Activated CD4-positive, CD25-positive, alpha-beta regulatory T cell (primary cell): ENCODE data around the gene CTLA4.

Experiments
- DNase-seq, 4 experiments: peaks; one replicate each; lab custom pipeline; 2025; lab: John Stamatoyannopoulos, UW

The CTLA4 gene

DNA sequence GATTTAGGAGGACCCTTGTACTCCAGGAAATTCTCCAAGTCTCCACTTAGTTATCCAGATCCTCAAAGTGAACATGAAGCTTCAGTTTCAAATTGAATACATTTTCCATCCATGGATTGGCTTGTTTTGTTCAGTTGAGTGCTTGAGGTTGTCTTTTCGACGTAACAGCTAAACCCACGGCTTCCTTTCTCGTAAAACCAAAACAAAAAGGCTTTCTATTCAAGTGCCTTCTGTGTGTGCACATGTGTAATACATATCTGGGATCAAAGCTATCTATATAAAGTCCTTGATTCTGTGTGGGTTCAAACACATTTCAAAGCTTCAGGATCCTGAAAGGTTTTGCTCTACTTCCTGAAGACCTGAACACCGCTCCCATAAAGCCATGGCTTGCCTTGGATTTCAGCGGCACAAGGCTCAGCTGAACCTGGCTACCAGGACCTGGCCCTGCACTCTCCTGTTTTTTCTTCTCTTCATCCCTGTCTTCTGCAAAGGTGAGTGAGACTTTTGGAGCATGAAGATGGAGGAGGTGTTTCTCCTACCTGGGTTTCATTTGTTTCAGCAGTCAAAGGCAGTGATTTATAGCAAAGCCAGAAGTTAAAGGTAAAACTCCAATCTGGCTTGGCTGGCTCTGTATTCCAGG is at the start of gene CTLA4:
TSS of gene CTLA4 (plus strand) at position 211 of the 640 bp plus-strand sequence. CDS start at position 383, 172 bp downstream.
- DNase-seq = peak in 1 of 4 experiments; percentile 18

DNA sequence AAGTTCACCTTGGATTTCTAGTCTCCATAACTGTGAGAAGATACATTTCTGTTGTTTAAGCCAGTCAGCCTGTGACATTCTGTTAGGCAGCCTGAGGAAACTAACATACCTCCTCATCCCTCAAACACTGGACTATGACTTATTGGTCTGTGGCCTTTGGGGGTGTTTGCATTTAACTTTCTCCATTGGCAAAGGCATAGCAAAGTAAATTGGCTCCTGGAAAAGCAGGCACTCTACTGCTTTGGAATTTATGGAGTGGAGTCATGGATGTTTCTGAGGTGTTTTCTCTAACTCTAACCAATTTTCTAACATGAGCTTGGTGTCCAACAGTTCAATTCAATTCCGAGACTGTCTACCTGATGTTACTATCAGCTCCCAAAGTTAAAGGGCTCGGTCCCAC is 48.9 kb upstream of the CTLA4 start:
- no peak for DNase-seq

- DNase-seq = no peak
Measured at GRCh38 chr2:203819434-203820133, 48.0 kb upstream of the CTLA4 start.

GRCh38 chr2:203820969-203821368 is 46.6 kb upstream of the CTLA4 start:
- DNase-seq = no peak

GRCh38 chr2:203822240-203822639 is 45.3 kb upstream of the CTLA4 start:
- DNase-seq = no peak

- DNase-seq = no peak
Measured at GRCh38 chr2:203823173-203823572, 44.4 kb upstream of the CTLA4 start.

GRCh38 chr2:203824057-203824456 is 43.5 kb upstream of the CTLA4 start:
- no peak for DNase-seq

DNA sequence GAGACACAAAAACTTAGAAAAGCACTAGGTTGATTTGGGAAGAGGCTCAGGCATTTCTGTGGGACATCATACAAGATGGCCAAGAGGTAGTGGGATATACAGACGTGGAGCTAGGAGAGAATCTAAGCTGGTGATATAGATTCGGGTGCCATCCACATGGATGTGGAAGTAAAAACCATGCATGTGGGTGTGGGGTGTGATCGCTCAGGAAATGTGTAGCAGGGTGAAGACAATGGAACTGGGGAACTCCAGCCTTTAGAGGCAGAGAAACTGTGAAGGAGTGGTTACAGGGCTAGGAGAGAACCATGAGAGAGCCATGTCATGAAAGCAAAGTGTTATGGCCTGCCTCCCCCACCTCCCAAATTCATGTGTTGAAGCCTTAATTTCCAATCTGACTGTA is 43.0 kb upstream of the CTLA4 start:
- DNase-seq = no peak

DNA sequence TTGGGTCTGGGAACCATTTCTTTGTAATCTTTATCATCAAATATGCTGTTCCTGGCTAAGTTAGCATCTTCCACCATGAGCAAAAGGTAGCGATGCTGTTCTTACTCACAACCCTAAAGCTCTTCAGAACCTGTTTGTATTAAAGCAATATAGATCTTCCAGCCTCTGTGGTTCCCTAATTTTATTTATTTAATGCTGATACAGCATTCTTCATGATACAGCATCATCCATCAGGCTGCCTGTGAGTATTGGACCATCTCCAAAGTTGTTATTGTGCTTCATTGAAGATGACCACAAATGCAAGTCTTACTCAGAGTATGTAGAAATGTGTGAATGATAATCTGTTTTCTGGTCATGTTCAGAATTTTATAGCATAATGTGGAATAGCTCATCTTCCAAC is 40.9 kb upstream of the CTLA4 start:
- DNase-seq = no peak

DNA sequence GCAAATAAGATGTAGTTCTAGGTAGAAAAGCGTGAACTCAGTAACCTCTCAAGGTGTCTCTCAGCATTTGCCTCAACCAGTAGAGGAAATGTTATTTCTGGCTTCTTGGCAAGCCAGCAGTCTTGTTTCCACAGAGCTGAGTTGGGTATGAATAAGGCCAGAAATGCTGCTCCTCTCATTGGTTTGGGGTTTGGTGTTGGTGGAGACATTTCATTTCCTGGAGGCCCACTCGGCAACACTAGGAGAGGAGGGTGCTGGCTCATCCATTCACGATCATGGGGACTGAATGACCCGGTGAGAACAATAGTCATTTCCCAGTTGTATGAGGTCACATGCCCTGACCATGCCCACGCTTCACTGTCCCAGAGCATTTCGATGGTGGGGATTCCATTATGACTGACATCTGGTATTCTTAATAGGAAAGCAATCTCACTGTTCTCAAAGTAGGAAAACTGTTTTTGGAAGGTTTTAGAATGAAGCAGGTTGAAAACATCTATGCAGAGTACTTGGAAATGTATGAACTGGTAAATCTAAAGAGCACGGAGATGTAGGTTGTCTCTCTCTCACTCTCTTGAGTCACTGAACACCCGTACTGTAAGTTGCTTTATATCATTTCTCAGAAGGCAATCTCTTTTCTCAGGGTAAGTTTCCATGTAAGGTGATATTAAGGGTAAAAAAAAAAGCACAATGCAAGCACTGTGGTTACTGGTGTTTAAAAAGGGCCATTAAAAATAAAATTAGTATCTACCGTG is 37.1 kb upstream of the CTLA4 start:
- DNase-seq = peak; percentile 16 to 51 (median 30)

GRCh38 chr2:203835420-203835819 is 32.2 kb upstream of the CTLA4 start:
- no peak for DNase-seq

- peak in 3 of 4 experiments; percentile 17 to 45 (median 39) for DNase-seq
Measured at GRCh38 chr2:203835892-203836800, 31.4 kb upstream of the CTLA4 start.

DNA sequence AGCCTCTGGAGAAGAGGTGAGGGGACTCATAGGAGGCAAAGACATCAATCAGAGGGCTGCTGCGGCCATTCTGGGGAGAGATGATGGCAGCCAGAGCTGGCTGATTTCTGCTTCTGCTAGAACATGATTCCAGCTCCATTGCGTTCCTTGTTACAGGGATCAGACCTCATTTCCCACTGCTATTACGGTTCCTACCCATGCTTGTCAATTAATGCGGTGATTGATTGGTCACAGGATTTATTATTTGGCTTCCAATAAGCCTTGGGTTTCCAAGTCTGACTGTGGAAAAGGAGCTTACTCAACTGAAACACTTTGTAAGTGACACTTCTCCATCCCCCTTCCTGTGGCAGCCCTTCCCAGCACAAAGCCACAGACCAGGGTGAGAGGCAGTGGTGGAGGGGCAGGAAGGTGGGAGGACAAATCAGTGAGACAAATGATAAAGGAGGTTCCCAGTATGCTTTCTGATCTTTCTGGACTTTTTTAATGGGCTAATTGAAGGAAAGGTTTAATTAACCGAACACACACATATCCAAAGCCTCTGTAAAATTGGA is 26.8 kb upstream of the CTLA4 start:
- DNase-seq = no peak

DNA sequence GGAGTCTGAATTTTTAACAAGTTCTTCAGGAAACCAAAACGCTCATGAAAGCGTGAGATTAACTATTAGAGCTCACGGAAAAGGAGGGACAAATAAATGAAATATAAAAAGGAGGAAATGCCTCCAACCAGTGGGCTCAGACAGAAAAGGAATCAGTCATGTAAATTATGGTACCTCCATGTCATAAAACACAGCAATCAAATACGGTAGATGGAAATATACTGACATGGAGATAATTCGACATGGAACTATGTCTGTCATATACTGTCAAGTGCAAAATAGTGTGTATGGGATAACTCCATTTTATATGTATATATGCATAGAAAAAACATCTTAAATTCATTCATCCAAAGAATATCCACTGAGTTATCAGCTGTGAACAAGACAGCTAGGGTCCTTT is 25.9 kb upstream of the CTLA4 start:
- DNase-seq = no peak

DNA sequence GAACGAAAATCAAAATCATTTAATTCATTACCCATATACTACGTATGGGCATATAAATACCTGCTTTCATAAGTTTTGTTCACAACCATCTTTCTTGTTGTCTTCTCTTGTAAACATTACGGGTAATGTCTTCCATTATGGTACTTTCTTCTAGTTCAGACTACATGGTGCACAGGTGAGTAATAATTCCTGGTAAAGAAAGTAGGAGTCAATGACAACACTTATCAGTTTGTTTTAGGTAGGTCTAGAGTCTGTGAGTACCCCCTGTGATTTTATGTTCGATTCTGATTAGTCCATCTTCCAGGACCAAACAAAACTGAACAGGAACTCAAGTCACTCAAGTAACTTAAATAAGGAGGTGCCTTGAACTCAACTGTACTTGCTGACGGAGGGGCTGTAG is 25.2 kb upstream of the CTLA4 start:
- DNase-seq = no peak

DNA sequence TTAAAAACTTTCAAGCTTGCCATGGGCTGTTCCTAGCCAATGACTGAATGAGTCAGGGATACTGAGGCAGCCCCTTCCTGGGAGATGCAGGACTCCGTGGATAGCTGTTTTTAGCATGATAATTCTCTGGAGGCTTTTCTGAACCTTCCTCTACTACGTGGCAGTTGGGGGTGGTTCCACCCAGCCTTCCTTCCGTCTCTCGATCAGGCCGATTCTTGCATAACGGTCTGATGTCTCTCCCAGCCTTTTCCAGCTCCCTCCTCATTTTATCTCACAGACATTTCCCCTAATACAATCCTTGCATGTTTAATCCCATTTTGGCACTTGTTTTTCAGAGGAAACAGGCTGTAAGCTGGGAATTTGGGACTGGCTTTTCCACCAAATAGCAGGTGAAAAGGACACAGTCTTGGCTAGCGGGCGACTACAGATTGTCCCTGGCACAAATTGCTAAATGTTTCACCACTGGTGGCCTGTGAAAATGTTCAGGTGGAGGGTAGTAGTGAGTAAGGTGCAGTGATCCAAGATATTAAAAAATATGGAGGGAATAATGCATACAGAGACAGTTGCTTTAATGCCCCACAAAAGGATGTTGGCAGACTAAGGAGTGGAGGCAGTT is 21.0 kb upstream of the CTLA4 start:
- DNase-seq = no peak

- no peak for DNase-seq
Measured at GRCh38 chr2:203849010-203849409, 18.6 kb upstream of the CTLA4 start.

DNA sequence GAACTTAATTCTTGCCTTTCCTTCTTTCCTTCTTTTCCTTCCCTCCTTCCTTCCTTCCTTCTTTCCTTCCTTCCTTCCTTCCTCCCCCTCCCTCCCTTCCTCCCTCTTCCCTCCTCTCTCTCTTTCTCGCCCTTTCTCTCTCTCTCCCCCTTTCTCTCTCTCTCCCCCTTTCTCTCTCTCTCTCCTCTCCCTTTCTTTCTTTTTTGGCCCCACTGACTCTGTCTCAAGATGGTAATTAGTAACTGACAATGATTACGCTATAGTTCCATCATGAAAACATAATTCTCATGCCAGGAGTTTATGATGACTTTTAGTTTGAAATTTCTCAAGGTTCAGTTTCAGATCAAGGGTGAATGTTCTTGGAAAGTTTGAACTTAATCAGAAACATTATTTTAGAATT is 14.8 kb upstream of the CTLA4 start:
- DNase-seq = no peak

GRCh38 chr2:203853271-203853670 is 14.3 kb upstream of the CTLA4 start:
- DNase-seq = no peak

- no peak for DNase-seq
Measured at GRCh38 chr2:203853722-203854121, 13.8 kb upstream of the CTLA4 start.

DNA sequence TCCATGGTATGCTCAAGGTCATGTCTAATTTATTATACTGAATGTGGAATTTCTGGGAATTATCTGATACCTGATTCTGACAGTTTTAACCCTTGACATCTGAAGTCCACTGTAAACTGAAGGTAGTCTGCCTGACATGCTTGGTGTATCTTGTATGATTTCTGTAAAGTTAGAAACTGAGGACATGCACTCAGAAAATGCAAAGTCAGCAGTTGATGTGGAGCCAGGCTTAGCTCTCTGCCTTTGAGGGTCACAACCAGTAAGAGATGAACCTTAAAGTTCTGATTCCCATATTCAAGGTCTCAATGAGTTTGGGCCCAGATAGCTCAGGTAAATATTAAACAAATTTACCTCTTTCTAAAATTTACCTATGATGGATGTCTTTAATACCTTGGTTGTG is 12.3 kb upstream of the CTLA4 start:
- DNase-seq = no peak
